ENCODE results near the gene EIF3L.

Gene EIF3L

DNA sequence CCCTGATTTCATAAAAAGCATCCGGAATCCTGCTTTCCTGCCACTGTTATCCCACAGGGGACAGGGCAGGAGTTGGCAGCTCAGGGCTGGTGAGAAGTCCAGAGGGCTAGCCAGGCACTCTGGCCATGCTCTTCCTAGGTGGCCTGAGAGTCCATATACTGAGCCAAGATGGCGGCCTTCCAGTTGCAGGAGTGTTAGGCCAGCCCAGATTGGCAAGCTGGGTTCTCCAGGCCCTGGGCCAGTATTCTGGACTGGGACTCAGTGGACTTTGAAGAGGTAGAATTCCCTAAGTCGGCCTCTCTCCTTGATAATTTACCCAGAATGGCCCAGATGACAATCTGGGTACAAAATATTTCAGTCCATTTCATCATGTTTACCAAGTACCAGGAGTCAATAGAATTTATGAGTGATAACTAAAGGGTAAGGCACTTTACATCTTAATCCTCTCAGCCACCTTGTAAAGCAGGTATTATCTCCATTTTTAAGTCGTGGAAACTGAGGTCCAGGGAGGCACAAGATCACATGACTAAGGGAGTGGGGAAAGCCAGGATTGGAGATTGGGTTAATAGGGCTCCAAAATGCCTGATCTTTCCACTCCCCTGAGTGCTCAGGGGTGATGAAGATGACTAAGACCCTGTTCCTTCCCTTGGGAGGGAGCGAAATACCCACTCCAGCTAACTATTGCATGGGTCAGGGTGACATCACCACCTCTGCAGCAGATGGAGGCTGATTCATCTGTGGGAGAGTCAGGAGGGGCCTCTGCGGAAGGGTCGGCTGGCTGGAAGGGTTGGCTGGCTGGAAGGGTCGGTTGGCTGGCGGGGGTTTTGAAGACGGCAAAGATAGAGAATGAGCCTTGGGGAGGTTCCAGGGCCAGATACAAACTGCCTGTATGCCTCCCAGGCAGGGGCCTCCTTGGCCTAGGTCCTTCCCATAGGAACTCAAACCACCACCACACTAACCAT lies 55.6 kb downstream of the EIF3L start:
- Histone ChIP-seq H3K4me2 (ENCODE audit: insufficient read depth, low read length) (peak overlapping the region; percentile 79), H3K4me1 (ENCODE audit: insufficient read depth, low read length) (peaks cover 23% of the 10 kb centered on the region), H3K9me3 (ENCODE audit: insufficient read depth, low read length, severe bottlenecking) (no peaks in the 10 kb centered on the region), H3K36me3 (ENCODE audit: insufficient read depth, low read length) (no peaks in the 10 kb centered on the region; the same call in 1 of the 2 replicates), H2AFZ (ENCODE audit: low read depth, low read length) (peak overlapping the region; percentile 90), H3K4me3 (ENCODE audit: low read depth in 1 of 2, low read length in 2 of 2) (peak overlapping the region in 1 of 2 experiments; percentile 71; a peak in 2 of 4 replicates), H3K27ac (ENCODE audit: low read length) (no peak overlapping the region), H4K20me1 (ENCODE audit: insufficient read depth, low read length) (no peaks in the 10 kb centered on the region), H3K79me2 (ENCODE audit: insufficient read depth, low read length) (no peaks in the 10 kb centered on the region; the same call in 1 of the 2 replicates), H3K9ac (ENCODE audit: low read depth, low read length) (no peak overlapping the region), H3K27me3 (ENCODE audit: insufficient read depth, low read length, poor library complexity) (no peaks in the 10 kb centered on the region)
- no peak for TF ChIP-seq EZH2 (IDR thresholded peaks at IDR 0.05; ENCODE audit: borderline replicate concordance, low read depth, low read length, severe bottlenecking)
- no peak for TF ChIP-seq CTCF (IDR thresholded peaks at IDR 0.05; ENCODE audit: borderline replicate concordance, extremely low read depth, low read length, poor library complexity, severe bottlenecking)
- DNase-seq (no peak), ATAC-seq (ENCODE audit: insufficient read depth, low read depth) (no peak)

- Histone ChIP-seq H3K9ac (ENCODE audit: low read depth, low read length) (peak within 1 kb of the TSS; percentile 88), H3K4me2 (ENCODE audit: insufficient read depth, low read length) (peak within 1 kb of the TSS; percentile 79), H4K20me1 (ENCODE audit: insufficient read depth, low read length) (no peaks in the 10 kb centered on the region; the same call in 1 of the 2 replicates), H3K4me3 (ENCODE audit: low read depth in 1 of 2, low read length in 2 of 2) (peak within 1 kb of the TSS; percentile 26 to 71; a peak in 3 of 4 replicates), H3K27me3 (ENCODE audit: insufficient read depth, low read length, poor library complexity) (no peaks in the 10 kb centered on the region), H3K36me3 (ENCODE audit: insufficient read depth, low read length) (no peaks in the 10 kb centered on the region; the same call in 1 of the 2 replicates), H2AFZ (ENCODE audit: low read depth, low read length) (peak within 1 kb of the TSS; percentile 90), H3K4me1 (ENCODE audit: insufficient read depth, low read length) (peaks cover 23% of the 10 kb centered on the region), H3K79me2 (ENCODE audit: insufficient read depth, low read length) (no peaks in the 10 kb centered on the region; the same call in 1 of the 2 replicates), H3K9me3 (ENCODE audit: insufficient read depth, low read length, severe bottlenecking) (no peaks in the 10 kb centered on the region), H3K27ac (ENCODE audit: low read length) (peak within 1 kb of the TSS; percentile 69)
- TF ChIP-seq CTCF (IDR thresholded peaks at IDR 0.05; ENCODE audit: borderline replicate concordance, extremely low read depth, low read length, poor library complexity, severe bottlenecking) (peak; percentile 37), EZH2 (IDR thresholded peaks at IDR 0.05; ENCODE audit: borderline replicate concordance, low read depth, low read length, severe bottlenecking) (no peak)
- ATAC-seq (ENCODE audit: insufficient read depth, low read depth) (peak; percentile 78), DNase-seq (peak; percentile 60)
Measured at GRCh38 chr22:37905534-37906363, 56.5 kb downstream of the EIF3L start, which contains the start of gene MICALL1. Gene MICALL1 (plus strand): TSS chr22:37906297. CDS start chr22:37906423, 126 bp downstream.

DNA sequence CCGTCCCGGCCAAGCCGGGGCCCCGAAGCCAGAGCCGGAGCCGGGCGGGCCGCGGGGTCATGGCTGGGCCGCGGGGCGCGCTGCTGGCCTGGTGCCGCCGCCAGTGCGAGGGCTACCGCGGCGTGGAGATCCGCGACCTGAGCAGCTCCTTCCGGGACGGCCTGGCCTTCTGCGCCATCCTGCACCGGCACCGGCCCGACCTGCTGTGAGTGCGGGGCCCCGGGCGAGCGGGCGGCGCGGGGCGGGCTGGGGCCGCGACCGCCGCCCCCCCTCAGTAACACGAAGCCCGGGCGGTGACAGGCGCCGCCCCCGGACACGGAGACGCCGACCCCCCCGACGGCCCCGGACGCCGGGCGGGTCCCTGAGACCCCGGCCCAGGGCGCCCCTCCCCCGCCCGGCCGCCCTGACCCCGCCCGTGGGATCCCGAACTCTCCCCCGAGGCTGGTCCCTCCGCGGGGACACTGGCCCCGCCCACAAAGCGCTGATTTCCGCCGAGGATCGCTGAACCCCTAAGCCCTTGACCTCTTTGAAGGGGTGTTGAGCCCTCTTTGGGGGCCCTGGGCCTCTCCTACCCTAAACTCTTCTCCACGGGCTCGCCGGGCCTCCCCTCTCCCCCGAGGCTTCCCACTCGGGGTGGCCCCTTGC lies 57.3 kb downstream of the EIF3L start:
- DNase-seq (peak; percentile 29), ATAC-seq (ENCODE audit: insufficient read depth, low read depth) (peak; percentile 29)
- Histone ChIP-seq H3K36me3 (ENCODE audit: insufficient read depth, low read length) (no peaks in the 10 kb centered on the region; the same call in 1 of the 2 replicates), H3K79me2 (ENCODE audit: insufficient read depth, low read length) (no peaks in the 10 kb centered on the region; the same call in 1 of the 2 replicates), H3K27ac (ENCODE audit: low read length) (peak overlapping the region; percentile 69), H3K27me3 (ENCODE audit: insufficient read depth, low read length, poor library complexity) (no peaks in the 10 kb centered on the region), H3K4me3 (ENCODE audit: low read depth in 1 of 2, low read length in 2 of 2) (peak overlapping the region; percentile 26 to 71; a peak in 3 of 4 replicates), H3K4me1 (ENCODE audit: insufficient read depth, low read length) (peaks cover 23% of the 10 kb centered on the region), H3K9ac (ENCODE audit: low read depth, low read length) (peak overlapping the region; percentile 88), H3K4me2 (ENCODE audit: insufficient read depth, low read length) (peak overlapping the region; percentile 79), H2AFZ (ENCODE audit: low read depth, low read length) (peak overlapping the region; percentile 90), H3K9me3 (ENCODE audit: insufficient read depth, low read length, severe bottlenecking) (no peaks in the 10 kb centered on the region), H4K20me1 (ENCODE audit: insufficient read depth, low read length) (no peaks in the 10 kb centered on the region; the same call in 1 of the 2 replicates)
- TF ChIP-seq CTCF (IDR thresholded peaks at IDR 0.05; ENCODE audit: borderline replicate concordance, extremely low read depth, low read length, poor library complexity, severe bottlenecking) (no peak), EZH2 (IDR thresholded peaks at IDR 0.05; ENCODE audit: borderline replicate concordance, low read depth, low read length, severe bottlenecking) (no peak)

Data from DND-41 (cell line).